SK-N-SH treated with all-trans-retinoic acid at 6 μM for 48 hours (cell line): ENCODE data around the gene COX7A2.

Experiments
- ARNTL ChIP-seq: fragments of 450-650 bp; formaldehyde crosslinking; IDR thresholded peaks from 2 replicates; pipeline ENCODE4 v1.5.0; 2020; ENCODE audit warnings: low read depth, mild to moderate bottlenecking, moderate library complexity, borderline replicate concordance
- ISL1 ChIP-seq: fragments of 250-450 bp; sonication (Bioruptor Pico); IDR thresholded peaks from 2 replicates; pipeline ENCODE4 v2.1.2; 2022; ENCODE audit warnings: mild to moderate bottlenecking, moderate library complexity
- TF ChIP-seq, protein P1 (sequence below): fragments of 250-450 bp; sonication (Bioruptor Pico); IDR thresholded peaks from 2 replicates; pipeline ENCODE4 v1.5.1; 2021; ENCODE audit warnings: mild to moderate bottlenecking, moderate library complexity

- TF ChIP-seq, protein P1, sequence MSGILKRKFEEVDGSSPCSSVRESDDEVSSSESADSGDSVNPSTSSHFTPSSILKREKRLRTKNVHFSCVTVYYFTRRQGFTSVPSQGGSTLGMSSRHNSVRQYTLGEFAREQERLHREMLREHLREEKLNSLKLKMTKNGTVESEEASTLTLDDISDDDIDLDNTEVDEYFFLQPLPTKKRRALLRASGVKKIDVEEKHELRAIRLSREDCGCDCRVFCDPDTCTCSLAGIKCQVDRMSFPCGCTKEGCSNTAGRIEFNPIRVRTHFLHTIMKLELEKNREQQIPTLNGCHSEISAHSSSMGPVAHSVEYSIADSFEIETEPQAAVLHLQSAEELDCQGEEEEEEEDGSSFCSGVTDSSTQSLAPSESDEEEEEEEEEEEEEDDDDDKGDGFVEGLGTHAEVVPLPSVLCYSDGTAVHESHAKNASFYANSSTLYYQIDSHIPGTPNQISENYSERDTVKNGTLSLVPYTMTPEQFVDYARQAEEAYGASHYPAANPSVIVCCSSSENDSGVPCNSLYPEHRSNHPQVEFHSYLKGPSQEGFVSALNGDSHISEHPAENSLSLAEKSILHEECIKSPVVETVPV (CRISPR knock-in tag) = no peak
- TF ChIP-seq ISL1 (CRISPR knock-in tag) = no peak
- TF ChIP-seq ARNTL (CRISPR knock-in tag) = no peak
These were observed 41.7 kb upstream of the COX7A2 start for GRCh38 chr6:75285283-75285639.
